GM13976 (cell line): ENCODE measurements around the gene DCTD.
A peak's percentile ranks its signal among the peaks of the same experiment; 100 is the strongest.

ENCODE experiments used
- DNase-seq: peaks from one replicate; pipeline ENCODE4 v3.0.0; 2012; ENCODE audit warnings: low spot score
- in situ Hi-C: fragments of 300-500 bp; cut with MboI; formaldehyde crosslinking; loops from one replicate; pipeline ENCODE4 v1.12.0; 2022; ENCODE audit warnings: low sequenced_read_pairs, mixed read lengths, inconsistent platforms; ENCODE audit not compliant: unreplicated experiment
- TF ChIP-seq, protein P1 (sequence below): IDR thresholded peaks from 2 replicates; pipeline ENCODE4 v1.5.1; 2012; ENCODE audit warnings: borderline replicate concordance, mild to moderate bottlenecking; ENCODE audit not compliant: insufficient read depth; ENCODE audit errors: extremely low read depth, missing control alignments, control extremely low read depth

The DCTD gene

DNA sequence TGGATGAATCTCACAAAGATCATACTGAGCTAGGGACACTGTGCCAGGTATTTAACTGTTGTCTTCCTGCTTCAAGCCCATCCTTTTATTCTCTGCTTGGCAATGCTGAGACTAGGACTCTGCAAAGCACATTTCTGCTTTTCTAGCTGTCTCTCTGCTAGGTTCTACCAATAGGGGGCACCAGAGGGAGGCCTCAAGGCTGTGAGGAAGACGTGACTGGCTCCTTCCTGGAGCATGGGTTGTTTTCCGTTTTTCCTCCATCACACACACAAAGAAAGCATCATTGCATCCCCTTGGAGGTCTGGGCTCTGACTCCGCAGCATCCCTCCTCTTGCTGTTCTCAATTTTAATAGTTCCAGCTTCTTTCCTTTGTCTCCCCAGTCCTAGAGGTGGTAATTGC, 10.9 kb upstream of the DCTD start:
- in situ Hi-C loops, result no loop called here
- TF ChIP-seq, protein P1, sequence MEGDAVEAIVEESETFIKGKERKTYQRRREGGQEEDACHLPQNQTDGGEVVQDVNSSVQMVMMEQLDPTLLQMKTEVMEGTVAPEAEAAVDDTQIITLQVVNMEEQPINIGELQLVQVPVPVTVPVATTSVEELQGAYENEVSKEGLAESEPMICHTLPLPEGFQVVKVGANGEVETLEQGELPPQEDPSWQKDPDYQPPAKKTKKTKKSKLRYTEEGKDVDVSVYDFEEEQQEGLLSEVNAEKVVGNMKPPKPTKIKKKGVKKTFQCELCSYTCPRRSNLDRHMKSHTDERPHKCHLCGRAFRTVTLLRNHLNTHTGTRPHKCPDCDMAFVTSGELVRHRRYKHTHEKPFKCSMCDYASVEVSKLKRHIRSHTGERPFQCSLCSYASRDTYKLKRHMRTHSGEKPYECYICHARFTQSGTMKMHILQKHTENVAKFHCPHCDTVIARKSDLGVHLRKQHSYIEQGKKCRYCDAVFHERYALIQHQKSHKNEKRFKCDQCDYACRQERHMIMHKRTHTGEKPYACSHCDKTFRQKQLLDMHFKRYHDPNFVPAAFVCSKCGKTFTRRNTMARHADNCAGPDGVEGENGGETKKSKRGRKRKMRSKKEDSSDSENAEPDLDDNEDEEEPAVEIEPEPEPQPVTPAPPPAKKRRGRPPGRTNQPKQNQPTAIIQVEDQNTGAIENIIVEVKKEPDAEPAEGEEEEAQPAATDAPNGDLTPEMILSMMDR, result no peak
- DNase-seq, result no peak

DNA sequence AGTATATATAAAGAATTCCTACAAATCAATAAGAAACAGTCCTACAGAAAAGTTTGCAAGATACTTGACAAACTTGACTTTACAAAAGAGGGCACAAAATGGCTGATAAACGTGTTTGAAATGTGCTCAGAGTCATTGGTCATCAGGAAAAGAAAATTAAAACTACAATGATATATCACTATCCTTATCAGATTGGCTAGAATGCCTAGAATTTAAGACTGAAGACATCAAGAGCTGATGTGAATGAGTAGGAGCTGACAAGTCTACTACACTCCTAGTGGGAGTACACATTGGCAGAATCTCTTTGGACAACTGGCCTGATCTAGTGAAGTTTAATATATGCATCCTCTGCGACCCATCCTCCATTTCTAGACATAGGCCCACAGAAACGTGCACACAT, 10.3 kb upstream of the DCTD start:
- in situ Hi-C loops, result no loop called here
- TF ChIP-seq, protein P1, result no peak
- DNase-seq, result no peak

DNA sequence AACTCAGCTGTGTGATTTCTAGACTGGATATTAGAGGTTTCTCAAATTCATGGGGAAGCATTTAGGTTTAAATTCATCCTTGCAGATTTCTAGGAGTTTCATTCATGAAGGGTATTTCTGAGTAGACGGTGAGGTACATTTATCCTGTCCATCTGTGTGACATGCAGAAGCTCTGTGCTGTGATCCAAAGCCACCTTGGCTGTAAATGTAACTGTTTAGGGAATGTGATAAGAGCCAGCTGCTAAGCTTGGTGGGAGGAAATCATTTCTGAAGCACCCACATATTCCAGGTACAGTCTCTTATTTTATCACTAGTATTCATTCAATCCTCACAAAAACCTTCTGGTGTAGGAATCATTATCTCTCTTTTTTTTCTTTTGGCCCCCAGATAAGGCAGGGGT, 8.7 kb upstream of the DCTD start:
- TF ChIP-seq, protein P1, result no peak
- in situ Hi-C loops, result no loop called here
- DNase-seq, result no peak

GRCh38 chr4:182925298-182925757, 8.1 kb upstream of the DCTD start:
- DNase-seq, result peak; percentile 65

GRCh38 chr4:182924497-182924896, 7.3 kb upstream of the DCTD start:
- no peak for DNase-seq
- TF ChIP-seq, protein P1, result no peak
- in situ Hi-C loops, result loop anchor here (25.0 kb wide), 1 partner anchor 437 kb away; no protein-coding TSS in a partner anchor

More at GRCh38 chr4:182925298-182925757, 8.1 kb upstream of the DCTD start:
- TF ChIP-seq, protein P1, result peak; percentile 68
- in situ Hi-C loops, result no loop called here

- no peak for DNase-seq
- TF ChIP-seq, protein P1, result no peak
- in situ Hi-C loops, result loop anchor here (25.0 kb wide), 1 partner anchor 437 kb away; no protein-coding TSS in a partner anchor
These were observed 6.7 kb upstream of the DCTD start for GRCh38 chr4:182923796-182924340.

DNA sequence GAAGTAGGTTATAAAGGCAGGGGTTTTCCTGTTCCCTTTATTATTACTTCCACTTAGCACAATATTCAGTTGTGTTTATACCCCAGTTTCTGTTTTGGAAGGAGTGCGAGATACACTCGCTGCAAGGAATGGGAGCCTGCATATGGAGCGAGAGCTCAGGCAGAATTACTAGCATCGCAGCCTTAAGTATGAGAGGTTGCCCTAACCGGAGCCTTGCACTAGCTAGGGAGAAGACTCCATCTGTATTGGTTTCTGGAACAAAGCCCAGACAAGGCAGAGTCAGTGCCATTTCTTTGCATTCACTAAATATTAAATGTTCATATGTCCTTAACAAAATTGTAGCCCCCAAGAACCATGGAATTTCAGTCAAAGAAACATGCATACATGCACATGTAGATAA, 6.2 kb upstream of the DCTD start:
- TF ChIP-seq, protein P1, result no peak
- DNase-seq, result no peak
- in situ Hi-C loops, result loop anchor here (25.0 kb wide), 1 partner anchor 436 kb away; no protein-coding TSS in a partner anchor
